ENCODE results near the gene GGPS1. TPM values are rescaled to one million over a fixed set of nuclear protein-coding genes. Genes with fewer than 3 reads are reported as not detected.

Gene GGPS1
- total and polyA plus RNA-seq, 2 donors from 2014 or later = 38.3 to 39.0 TPM

GRCh38 chr1:235367000-235367908 lies 38.9 kb downstream of the GGPS1 start, which contains the start of gene TBCE:
TSS of gene TBCE (plus strand) at chr1:235367427. CDS start at chr1:235380050, 12,623 bp downstream.
- no peaks in the 10 kb centered on the region for H3K9me3 ChIP-seq (ENCODE audit: control insufficient read depth in 2 of 3, insufficient read depth in 1 of 3, low read length in 3 of 3)
- no peaks in the 10 kb centered on the region for H3K36me3 ChIP-seq (ENCODE audit: control insufficient read depth in 2 of 3, insufficient read depth in 3 of 3, low read length in 3 of 3)
- no peaks in the 10 kb centered on the region for H3K4me1 ChIP-seq (ENCODE audit: control insufficient read depth in 2 of 3, insufficient read depth in 2 of 3, low read depth in 1 of 3, low read length in 3 of 3)
- DNase-seq = peak; percentile 96 to 99 (median 98)
- intact Hi-C loops (cut with DNase I) = no loop called here
- H3K4me3 ChIP-seq (ENCODE audit: low read length in 3 of 3) = peak within 1 kb of the TSS; percentile 78 to 96 (median 93)
- TF ChIP-seq, protein P1, sequence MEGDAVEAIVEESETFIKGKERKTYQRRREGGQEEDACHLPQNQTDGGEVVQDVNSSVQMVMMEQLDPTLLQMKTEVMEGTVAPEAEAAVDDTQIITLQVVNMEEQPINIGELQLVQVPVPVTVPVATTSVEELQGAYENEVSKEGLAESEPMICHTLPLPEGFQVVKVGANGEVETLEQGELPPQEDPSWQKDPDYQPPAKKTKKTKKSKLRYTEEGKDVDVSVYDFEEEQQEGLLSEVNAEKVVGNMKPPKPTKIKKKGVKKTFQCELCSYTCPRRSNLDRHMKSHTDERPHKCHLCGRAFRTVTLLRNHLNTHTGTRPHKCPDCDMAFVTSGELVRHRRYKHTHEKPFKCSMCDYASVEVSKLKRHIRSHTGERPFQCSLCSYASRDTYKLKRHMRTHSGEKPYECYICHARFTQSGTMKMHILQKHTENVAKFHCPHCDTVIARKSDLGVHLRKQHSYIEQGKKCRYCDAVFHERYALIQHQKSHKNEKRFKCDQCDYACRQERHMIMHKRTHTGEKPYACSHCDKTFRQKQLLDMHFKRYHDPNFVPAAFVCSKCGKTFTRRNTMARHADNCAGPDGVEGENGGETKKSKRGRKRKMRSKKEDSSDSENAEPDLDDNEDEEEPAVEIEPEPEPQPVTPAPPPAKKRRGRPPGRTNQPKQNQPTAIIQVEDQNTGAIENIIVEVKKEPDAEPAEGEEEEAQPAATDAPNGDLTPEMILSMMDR (IDR thresholded peaks at IDR 0.05; ENCODE audit: borderline replicate concordance, extremely low read depth, insufficient read depth) = no peak
- peak; percentile 94 for FAIRE-seq
- peak within 1 kb of the TSS; percentile 69 to 85 for H3K27ac ChIP-seq (ENCODE audit: low read depth in 2 of 2, low read length in 2 of 2)
- H3K27me3 ChIP-seq (ENCODE audit: control insufficient read depth, insufficient read depth, low read length) = no peaks in the 10 kb centered on the region
- H3K9ac ChIP-seq (ENCODE audit: low read length in 3 of 3) = peak within 1 kb of the TSS; percentile 49 to 95 (median 74)

GRCh38 chr1:235368428-235368827 lies 40.1 kb downstream of the GGPS1 start:
- Histone ChIP-seq H3K4me3 (ENCODE audit: low read length in 3 of 3) (peak overlapping the region in 2 of 3 donors; percentile 78 to 96), H3K36me3 (ENCODE audit: control insufficient read depth in 2 of 3, insufficient read depth in 3 of 3, low read length in 3 of 3) (no peaks in the 10 kb centered on the region), H3K4me1 (ENCODE audit: control insufficient read depth in 2 of 3, insufficient read depth in 2 of 3, low read depth in 1 of 3, low read length in 3 of 3) (no peaks in the 10 kb centered on the region), H3K9ac (ENCODE audit: low read length in 3 of 3) (no peak overlapping the region), H3K27me3 (ENCODE audit: control insufficient read depth, insufficient read depth, low read length) (no peaks in the 10 kb centered on the region), H3K9me3 (ENCODE audit: control insufficient read depth in 2 of 3, insufficient read depth in 1 of 3, low read length in 3 of 3) (no peaks in the 10 kb centered on the region), H3K27ac (ENCODE audit: low read depth in 2 of 2, low read length in 2 of 2) (no peak overlapping the region)
- intact Hi-C loops (cut with DNase I) = no loop called here
- TF ChIP-seq, protein P1 (IDR thresholded peaks at IDR 0.05; ENCODE audit: borderline replicate concordance, extremely low read depth, insufficient read depth) = no peak
- no peak for DNase-seq
- FAIRE-seq = no peak

GRCh38 chr1:235369802-235370201 lies 41.4 kb downstream of the GGPS1 start:
- H3K27me3 ChIP-seq (ENCODE audit: control insufficient read depth, insufficient read depth, low read length) = no peaks in the 10 kb centered on the region
- intact Hi-C loops (cut with DNase I) = no loop called here
- H3K9ac ChIP-seq (ENCODE audit: low read length in 3 of 3) = no peak overlapping the region
- no peak overlapping the region for H3K4me3 ChIP-seq (ENCODE audit: low read length in 3 of 3)
- H3K4me1 ChIP-seq (ENCODE audit: control insufficient read depth in 2 of 3, insufficient read depth in 2 of 3, low read depth in 1 of 3, low read length in 3 of 3) = peaks cover 0 to 2% (median 0%) of the 10 kb centered on the region in 3 donors
- FAIRE-seq (no peak), DNase-seq (no peak)
- TF ChIP-seq, protein P1 (IDR thresholded peaks at IDR 0.05; ENCODE audit: borderline replicate concordance, extremely low read depth, insufficient read depth) = no peak
- H3K27ac ChIP-seq (ENCODE audit: low read depth in 2 of 2, low read length in 2 of 2) = no peak overlapping the region
- no peaks in the 10 kb centered on the region for H3K9me3 ChIP-seq (ENCODE audit: control insufficient read depth in 2 of 3, insufficient read depth in 1 of 3, low read length in 3 of 3)
- no peaks in the 10 kb centered on the region for H3K36me3 ChIP-seq (ENCODE audit: control insufficient read depth in 2 of 3, insufficient read depth in 3 of 3, low read length in 3 of 3)

Data from kidney (tissue), 14 donors.